Liver (tissue), 9 donors: Measurements from ENCODE around the gene LRRC8B. TPM values are rescaled to one million over a fixed set of nuclear protein-coding genes. Genes with fewer than 3 reads are reported as not detected.

Experiments used
- DNase-seq: peaks from one replicate; pipeline ENCODE4 v3.0.0-alpha.2; 2017; ENCODE audit warnings: low spot score
- H3K27ac ChIP-seq, 2 donors: one replicate each; pipeline ENCODE4 v1.7.0; 2013; ENCODE audit warnings: inconsistent platforms in 2 of 2, low read length in 2 of 2, control low read depth in 1 of 2, low read depth in 1 of 2, mild to moderate bottlenecking in 1 of 2
- H3K27me3 ChIP-seq, 4 donors: one replicate each; pipeline versions ENCODE4 v1.6.1 to v1.7.0; 2013; ENCODE audit warnings: low read length in 3 of 4, inconsistent platforms in 1 of 4, mild to moderate bottlenecking in 1 of 4, moderate library complexity in 1 of 4; ENCODE audit not compliant: control insufficient read depth in 4 of 4, insufficient read depth in 4 of 4
- H3K36me3 ChIP-seq, 4 donors: one replicate each; pipeline versions ENCODE4 v1.6.1 to v1.7.0; 2013; ENCODE audit warnings: low read length in 3 of 4, mild to moderate bottlenecking in 3 of 4, low read depth in 1 of 4, moderate library complexity in 1 of 4; ENCODE audit not compliant: control insufficient read depth in 4 of 4, insufficient read depth in 3 of 4
- H3K4me1 ChIP-seq, 4 donors: one replicate each; pipeline versions ENCODE4 v1.6.1 to v1.7.0; 2013; ENCODE audit warnings: low read length in 3 of 4, mild to moderate bottlenecking in 3 of 4, moderate library complexity in 1 of 4; ENCODE audit not compliant: control insufficient read depth in 4 of 4, insufficient read depth in 4 of 4
- H3K4me3 ChIP-seq, 3 donors: one replicate each; pipeline versions ENCODE4 v1.6.1 to v1.7.0; 2013; ENCODE audit warnings: low read length in 3 of 3, control low read depth in 1 of 3, low read depth in 1 of 3, mild to moderate bottlenecking in 1 of 3
- H3K9ac ChIP-seq, 2 donors: one replicate each; pipeline ENCODE4 v1.7.0; 2013; ENCODE audit warnings: low read length in 2 of 2, mild to moderate bottlenecking in 2 of 2, moderate library complexity in 2 of 2, control low read depth in 1 of 2, low read depth in 1 of 2
- H3K9me3 ChIP-seq, 4 donors: one replicate each; pipeline versions ENCODE4 v1.6.1 to v1.7.0; 2013; ENCODE audit warnings: low read length in 3 of 4; ENCODE audit not compliant: control insufficient read depth in 4 of 4
- EGR1 ChIP-seq, 2 donors: IDR thresholded peaks; 2 replicates each; pipeline ENCODE4 v1.6.1; 2016 to 2018; ENCODE audit warnings: antibody characterized with exemption in 2 of 2, low read depth in 2 of 2
- FOXA1 ChIP-seq: IDR thresholded peaks from 2 replicates; pipeline ENCODE4 v1.6.1; 2016; ENCODE audit warnings: antibody characterized with exemption
- FOXA2 ChIP-seq: IDR thresholded peaks from 2 replicates; pipeline ENCODE4 v1.6.1; 2016; ENCODE audit warnings: antibody characterized with exemption
- GABPA ChIP-seq, 2 donors: IDR thresholded peaks in 1 of 2; conservative IDR thresholded peaks in 1 of 2; 2 replicates each; pipeline ENCODE4 v1.6.1; 2016; ENCODE audit warnings: antibody characterized with exemption in 2 of 2, mild to moderate bottlenecking in 1 of 2, moderate library complexity in 1 of 2
- HNF4A ChIP-seq, 2 donors: conservative IDR thresholded peaks; 2 replicates each; pipeline ENCODE4 v1.6.1; 2016; ENCODE audit warnings: antibody characterized with exemption in 2 of 2, mild to moderate bottlenecking in 2 of 2
- HNF4G ChIP-seq: IDR thresholded peaks from 2 replicates; pipeline ENCODE4 v1.6.1; 2016; ENCODE audit warnings: antibody characterized with exemption
- JUND ChIP-seq, 2 donors: IDR thresholded peaks; 2 replicates each; pipeline ENCODE4 v1.6.1; 2016; ENCODE audit warnings: antibody characterized with exemption in 2 of 2
- NR2F2 ChIP-seq: IDR thresholded peaks from 2 replicates; pipeline ENCODE4 v1.6.1; 2016; ENCODE audit warnings: antibody characterized with exemption
- RAD21 ChIP-seq, 2 donors: IDR thresholded peaks; 2 replicates each; pipeline ENCODE4 v1.6.1; 2016; ENCODE audit warnings: antibody characterized with exemption in 2 of 2, mild to moderate bottlenecking in 2 of 2
- RXRA ChIP-seq, 2 donors: IDR thresholded peaks; 2 replicates each; pipeline ENCODE4 v1.6.1; 2017 to 2018; ENCODE audit warnings: antibody characterized with exemption in 2 of 2, mild to moderate bottlenecking in 1 of 2
- TAF1 ChIP-seq: conservative IDR thresholded peaks from 2 replicates; pipeline ENCODE4 v1.6.1; 2016; ENCODE audit warnings: antibody characterized with exemption, mild to moderate bottlenecking
- YY1 ChIP-seq: IDR thresholded peaks from 2 replicates; pipeline ENCODE4 v1.6.1; 2016; ENCODE audit warnings: antibody characterized with exemption, mild to moderate bottlenecking
- ZBTB33 ChIP-seq: IDR thresholded peaks from 2 replicates; pipeline ENCODE4 v1.6.1; 2016; ENCODE audit warnings: antibody characterized with exemption
- WGBS: extraction: QIAGEN DNeasy Blood & Tissue Kit; methylation state at CpG from one replicate; pipeline ENCODE4 v1.1.7; 2013; 5-methylcytosine and 5-hydroxymethylcytosine counted together
- polyA plus RNA-seq, 2 donors: library from polyadenylated mRNA; stranded (reverse) in 1 of 2; unstranded in 1 of 2; fragments of 200-250 nt in 1 of 2; fragments of >200 nt in 1 of 2; fragmentation: Nextera tagmentation in 1 of 2; extraction: Ambion mirVana in 1 of 2; gene quantifications; one replicate each; pipeline versions ENCODE4 v1.2.1 to v1.2.3, GENCODE V29; 2013 to 2015
- total RNA-seq, 2 donors: library from RNA; depleted of rRNA; stranded (reverse); fragments of >200 nt; gene quantifications; one replicate each; pipeline ENCODE4 v1.2.3, GENCODE V29; 2014
- TF ChIP-seq, protein P1 (sequence below): IDR thresholded peaks from 2 replicates; pipeline ENCODE4 v1.6.1; 2016; ENCODE audit warnings: antibody characterized with exemption
- TF ChIP-seq, protein P2 (sequence below): fragments of 150-350 bp; IDR thresholded peaks from 2 replicates; pipeline ENCODE4 v1.5.1; 2017; ENCODE audit warnings: improper control_type of control experiment, low read depth, low read length; ENCODE audit not compliant: missing input control
- TF ChIP-seq, protein P3 (sequence below): IDR thresholded peaks from 2 replicates; pipeline ENCODE4 v1.6.1; 2016; ENCODE audit warnings: antibody characterized with exemption, mild to moderate bottlenecking
- donor health status: healthy.
- donor health status: healthy.
- donor health status: healthy.
- donor health status: healthy.
- donor health status: healthy.

LRRC8B gene
- total and polyA plus RNA-seq, 4 donors: 1.2 to 4.3 (median 2.5) TPM

DNA sequence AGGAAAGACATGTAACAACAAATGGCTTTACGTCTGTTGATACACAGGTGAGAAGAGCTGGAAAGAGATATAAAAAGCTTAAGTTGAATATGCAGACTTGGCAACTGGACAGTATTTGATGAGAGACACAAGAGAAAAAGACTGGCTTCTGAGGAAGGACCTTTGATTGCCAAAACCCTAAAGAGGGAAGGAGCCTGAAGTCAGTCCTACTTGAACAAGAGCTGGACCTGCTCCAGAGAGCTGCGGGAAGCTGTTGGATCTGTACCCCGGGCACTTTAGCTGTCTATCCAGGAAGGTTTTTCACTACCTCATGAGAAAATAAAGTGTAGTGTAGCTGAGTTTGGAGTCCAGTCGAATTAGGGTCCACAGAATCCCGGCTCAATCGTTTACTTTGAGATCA lies 25.3 kb upstream of the LRRC8B start (continued):
- TF ChIP-seq HNF4G: no peak
- TF ChIP-seq, protein P1, sequence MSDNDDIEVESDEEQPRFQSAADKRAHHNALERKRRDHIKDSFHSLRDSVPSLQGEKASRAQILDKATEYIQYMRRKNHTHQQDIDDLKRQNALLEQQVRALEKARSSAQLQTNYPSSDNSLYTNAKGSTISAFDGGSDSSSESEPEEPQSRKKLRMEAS: no peak
- TF ChIP-seq, protein P2, sequence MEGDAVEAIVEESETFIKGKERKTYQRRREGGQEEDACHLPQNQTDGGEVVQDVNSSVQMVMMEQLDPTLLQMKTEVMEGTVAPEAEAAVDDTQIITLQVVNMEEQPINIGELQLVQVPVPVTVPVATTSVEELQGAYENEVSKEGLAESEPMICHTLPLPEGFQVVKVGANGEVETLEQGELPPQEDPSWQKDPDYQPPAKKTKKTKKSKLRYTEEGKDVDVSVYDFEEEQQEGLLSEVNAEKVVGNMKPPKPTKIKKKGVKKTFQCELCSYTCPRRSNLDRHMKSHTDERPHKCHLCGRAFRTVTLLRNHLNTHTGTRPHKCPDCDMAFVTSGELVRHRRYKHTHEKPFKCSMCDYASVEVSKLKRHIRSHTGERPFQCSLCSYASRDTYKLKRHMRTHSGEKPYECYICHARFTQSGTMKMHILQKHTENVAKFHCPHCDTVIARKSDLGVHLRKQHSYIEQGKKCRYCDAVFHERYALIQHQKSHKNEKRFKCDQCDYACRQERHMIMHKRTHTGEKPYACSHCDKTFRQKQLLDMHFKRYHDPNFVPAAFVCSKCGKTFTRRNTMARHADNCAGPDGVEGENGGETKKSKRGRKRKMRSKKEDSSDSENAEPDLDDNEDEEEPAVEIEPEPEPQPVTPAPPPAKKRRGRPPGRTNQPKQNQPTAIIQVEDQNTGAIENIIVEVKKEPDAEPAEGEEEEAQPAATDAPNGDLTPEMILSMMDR: no peak

DNA sequence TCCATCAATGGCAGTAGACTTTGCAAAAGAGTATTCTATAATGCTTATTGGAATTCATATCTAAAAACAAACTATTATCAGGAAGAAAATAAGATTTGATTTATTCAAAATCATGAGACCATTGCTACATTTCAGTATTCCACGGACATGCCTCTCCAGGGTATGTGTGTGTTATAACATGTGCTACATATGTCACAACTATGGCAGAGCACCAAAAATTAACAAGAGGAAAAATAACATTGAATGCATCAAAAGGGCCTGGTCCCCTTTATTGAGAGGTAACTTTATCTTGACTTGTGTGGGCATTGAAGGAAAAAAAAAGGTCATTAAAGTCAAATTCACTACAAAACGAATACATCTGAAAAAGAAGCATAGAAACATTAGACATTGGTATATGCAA lies 22.6 kb upstream of the LRRC8B start:
- TF ChIP-seq YY1 (no peak), TAF1 (no peak), NR2F2 (no peak), HNF4A (conservative IDR thresholded peaks at IDR 0.05) (no peak), ZBTB33 (no peak), HNF4G (no peak), FOXA2 (no peak), RAD21 (IDR thresholded peaks at IDR 0.05) (no peak), RXRA (IDR thresholded peaks at IDR 0.05) (no peak), FOXA1 (no peak), JUND (IDR thresholded peaks at IDR 0.05) (no peak), GABPA (IDR thresholded peaks at IDR 0.05 in 1 of 2, conservative IDR thresholded peaks at IDR 0.05 in 1 of 2) (no peak), EGR1 (IDR thresholded peaks at IDR 0.05; ENCODE audit: low read depth in 2 of 2) (no peak)
- TF ChIP-seq, protein P3, sequence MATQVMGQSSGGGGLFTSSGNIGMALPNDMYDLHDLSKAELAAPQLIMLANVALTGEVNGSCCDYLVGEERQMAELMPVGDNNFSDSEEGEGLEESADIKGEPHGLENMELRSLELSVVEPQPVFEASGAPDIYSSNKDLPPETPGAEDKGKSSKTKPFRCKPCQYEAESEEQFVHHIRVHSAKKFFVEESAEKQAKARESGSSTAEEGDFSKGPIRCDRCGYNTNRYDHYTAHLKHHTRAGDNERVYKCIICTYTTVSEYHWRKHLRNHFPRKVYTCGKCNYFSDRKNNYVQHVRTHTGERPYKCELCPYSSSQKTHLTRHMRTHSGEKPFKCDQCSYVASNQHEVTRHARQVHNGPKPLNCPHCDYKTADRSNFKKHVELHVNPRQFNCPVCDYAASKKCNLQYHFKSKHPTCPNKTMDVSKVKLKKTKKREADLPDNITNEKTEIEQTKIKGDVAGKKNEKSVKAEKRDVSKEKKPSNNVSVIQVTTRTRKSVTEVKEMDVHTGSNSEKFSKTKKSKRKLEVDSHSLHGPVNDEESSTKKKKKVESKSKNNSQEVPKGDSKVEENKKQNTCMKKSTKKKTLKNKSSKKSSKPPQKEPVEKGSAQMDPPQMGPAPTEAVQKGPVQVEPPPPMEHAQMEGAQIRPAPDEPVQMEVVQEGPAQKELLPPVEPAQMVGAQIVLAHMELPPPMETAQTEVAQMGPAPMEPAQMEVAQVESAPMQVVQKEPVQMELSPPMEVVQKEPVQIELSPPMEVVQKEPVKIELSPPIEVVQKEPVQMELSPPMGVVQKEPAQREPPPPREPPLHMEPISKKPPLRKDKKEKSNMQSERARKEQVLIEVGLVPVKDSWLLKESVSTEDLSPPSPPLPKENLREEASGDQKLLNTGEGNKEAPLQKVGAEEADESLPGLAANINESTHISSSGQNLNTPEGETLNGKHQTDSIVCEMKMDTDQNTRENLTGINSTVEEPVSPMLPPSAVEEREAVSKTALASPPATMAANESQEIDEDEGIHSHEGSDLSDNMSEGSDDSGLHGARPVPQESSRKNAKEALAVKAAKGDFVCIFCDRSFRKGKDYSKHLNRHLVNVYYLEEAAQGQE: no peak
- TF ChIP-seq, protein P2: no peak
- TF ChIP-seq, protein P1: no peak
- no peaks in the 10 kb centered on the region for H3K4me1 ChIP-seq
- H3K9ac ChIP-seq: no peak overlapping the region
- no peaks in the 10 kb centered on the region for H3K36me3 ChIP-seq
- WGBS: 71% methylated on average over 2 of the region's 2 CpGs
- H3K9me3 ChIP-seq: no peaks in the 10 kb centered on the region
- H3K4me3 ChIP-seq: no peak overlapping the region
- DNase-seq: no peak
- H3K27me3 ChIP-seq: no peaks in the 10 kb centered on the region
- no peak overlapping the region for H3K27ac ChIP-seq
